ENCODE measurements around the gene RAB11B.

GRCh38 chr19:8449830-8450229 lies 59.7 kb downstream of the RAB11B start:
- TF ChIP-seq ZBTB2 (IDR thresholded peaks at IDR 0.05) (no peak), KLF16 (IDR thresholded peaks at IDR 0.05) (no peak), RCOR1 (IDR thresholded peaks at IDR 0.05; ENCODE audit: borderline replicate concordance in 1 of 2, low read depth in 2 of 2, low read length in 2 of 2) (no peak), CTCF (IDR thresholded peaks at IDR 0.05 in 2 of 3, conservative IDR thresholded peaks at IDR 0.05 in 1 of 3; ENCODE audit: insufficient read depth in 2 of 3, low read depth in 1 of 3, low read length in 3 of 3) (no peak), MIER1 (IDR thresholded peaks at IDR 0.05; ENCODE audit: low read depth) (no peak), POLR2A (conservative IDR thresholded peaks at IDR 0.05) (no peak), PHF21A (IDR thresholded peaks at IDR 0.05; ENCODE audit: borderline replicate concordance, low read depth) (no peak), PRDM10 (IDR thresholded peaks at IDR 0.05; ENCODE audit: partially characterized antibody) (no peak), NFIX (CRISPR knock-in tag; IDR thresholded peaks at IDR 0.05; ENCODE audit: low read depth) (no peak)
- TF ChIP-seq, protein P1, sequence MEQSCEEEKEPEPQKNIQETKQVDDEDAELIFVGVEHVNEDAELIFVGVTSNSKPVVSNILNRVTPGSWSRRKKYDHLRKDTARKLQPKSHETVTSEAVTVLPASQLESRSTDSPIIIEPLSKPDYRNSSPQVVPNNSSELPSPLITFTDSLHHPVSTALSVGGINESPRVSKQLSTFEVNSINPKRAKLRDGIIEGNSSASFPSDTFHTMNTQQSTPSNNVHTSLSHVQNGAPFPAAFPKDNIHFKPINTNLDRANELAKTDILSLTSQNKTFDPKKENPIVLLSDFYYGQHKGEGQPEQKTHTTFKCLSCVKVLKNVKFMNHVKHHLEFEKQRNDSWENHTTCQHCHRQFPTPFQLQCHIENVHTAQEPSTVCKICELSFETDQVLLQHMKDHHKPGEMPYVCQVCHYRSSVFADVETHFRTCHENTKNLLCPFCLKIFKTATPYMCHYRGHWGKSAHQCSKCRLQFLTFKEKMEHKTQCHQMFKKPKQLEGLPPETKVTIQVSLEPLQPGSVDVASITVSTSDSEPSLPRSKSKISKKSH (CRISPR knock-in tag; IDR thresholded peaks at IDR 0.05), result no peak

All from K562 (cell line).